GM23338 (cell line): ENCODE data around the gene TMCO1. TPM values are rescaled to one million over a fixed set of nuclear protein-coding genes. Genes with fewer than 3 reads are reported as not detected.

Experiments used
- polyA plus RNA-seq: library from polyadenylated mRNA; unstranded; fragments of >200 nt; fragmentation: Nextera tagmentation; extraction: Ambion mirVana; gene quantifications from 2 replicates; pipeline ENCODE4 v1.2.1, GENCODE V29; 2016
- total RNA-seq: library from RNA; depleted of rRNA; stranded (reverse); fragments of >200 nt; shearing (Covaris generic); gene quantifications from 2 replicates; pipeline ENCODE4 v1.2.3, GENCODE V29; 2014; rRNA removed

TMCO1 gene
- total and polyA plus RNA-seq, 2 experiments from 2014 or later, result 38.3 to 116 TPM

Other genes with a start within 250 kb of the TMCO1 start
- not detected in 2 replicates for gene LRRC52, start 224.9 kb downstream of the TMCO1 start, total RNA-seq
- gene LRRC52, start 224.9 kb downstream of the TMCO1 start, polyA plus RNA-seq, result not detected in 2 replicates
- 84.5 and 107 TPM in 2 replicates for gene MGST3, start 137.6 kb downstream of the TMCO1 start, total RNA-seq
- gene MGST3, start 137.6 kb downstream of the TMCO1 start, polyA plus RNA-seq, result 262 and 286 TPM in 2 replicates
- 58.5 and 59.2 TPM in 2 replicates for gene ALDH9A1, start 70.3 kb downstream of the TMCO1 start, total RNA-seq
- gene ALDH9A1, start 70.3 kb downstream of the TMCO1 start, polyA plus RNA-seq, result 37.7 and 50.6 TPM in 2 replicates
- 141 and 149 TPM in 2 replicates for gene UCK2, start 58.7 kb upstream of the TMCO1 start, total RNA-seq
- 101 and 104 TPM in 2 replicates for gene UCK2, start 58.7 kb upstream of the TMCO1 start, polyA plus RNA-seq